Measurements from ENCODE around the gene FHOD3. TPM values are rescaled to one million over a fixed set of nuclear protein-coding genes. Genes with fewer than 3 reads are reported as not detected.

Gene FHOD3
- total and polyA plus RNA-seq, 9 of the 15 experiments (the other 6 are each of a cell fraction or from before 2014, with no cell fraction given), result 0.11 TPM; not detected in 8

GRCh38 chr18:36409779-36410178, 112.3 kb downstream of the FHOD3 start:
- Histone ChIP-seq H3K9me3 (replicated peaks; ENCODE audit: control insufficient read depth, insufficient read depth, low read depth, low read length) (no peaks in the 10 kb centered on the region), H3K27ac (ENCODE audit: extremely low read depth, low read depth, low read length) (no peak overlapping the region), H3K4me2 (ENCODE audit: insufficient read depth, low read length) (no peak overlapping the region), H3K9me1 (ENCODE audit: control insufficient read depth, insufficient read depth, low read length) (no peaks in the 10 kb centered on the region), H3K79me2 (ENCODE audit: control insufficient read depth, insufficient read depth, low read length) (no peaks in the 10 kb centered on the region), H3K4me3 (no peak overlapping the region), H3K27me3 (ENCODE audit: control insufficient read depth in 2 of 2, insufficient read depth in 2 of 2, low read length in 2 of 2) (peaks cover 0 to 14% of the 10 kb centered on the region in 2 experiments; a peak in 1 of 5 replicates), H4K20me1 (replicated peaks; ENCODE audit: control insufficient read depth, insufficient read depth, low read length) (no peaks in the 10 kb centered on the region), H2AFZ (ENCODE audit: low read depth, low read length) (no peak overlapping the region), H3K4me1 (replicated peaks in 1 of 2; ENCODE audit: control insufficient read depth in 2 of 2, insufficient read depth in 2 of 2, low read length in 2 of 2) (no peaks in the 10 kb centered on the region), H3K9ac (ENCODE audit: insufficient read depth in 1 of 2, low read depth in 2 of 2, low read length in 2 of 2) (no peak overlapping the region), H3K36me3 (ENCODE audit: control insufficient read depth, insufficient read depth, low read length) (no peaks in the 10 kb centered on the region)
- FAIRE-seq (no peak), ATAC-seq (no peak), DNase-seq (ENCODE audit: extremely low read depth in 1 of 4, low spot score in 3 of 4) (no peak)
- intact Hi-C loops (cut with micrococcal nuclease), result loop anchor here (5.0 kb wide), 1 partner anchor 312 kb away; no protein-coding TSS in a partner anchor
- BruUV-seq (replicated peaks), result no TSS peak
- ChIA-PET CTCF (ENCODE audit: low intra/inter-chr PET ratio) (interaction anchor here (0.6 kb wide), 1 partner anchor 392 kb away, joined by 3 read pairs; no protein-coding TSS in a partner anchor), POLR2A (no interaction called here)
- in situ Hi-C loops (cut with MboI), result no loop called here
- 7% methylated on average over 5 of the region's 5 CpGs for WGBS (ENCODE audit: insufficient coverage, low coverage, missing lambda C conversion rate)
- no peak for TF ChIP-seq GTF2F1 (IDR thresholded peaks at IDR 0.05; ENCODE audit: low read depth, low read length)
- TF ChIP-seq, protein P1, sequence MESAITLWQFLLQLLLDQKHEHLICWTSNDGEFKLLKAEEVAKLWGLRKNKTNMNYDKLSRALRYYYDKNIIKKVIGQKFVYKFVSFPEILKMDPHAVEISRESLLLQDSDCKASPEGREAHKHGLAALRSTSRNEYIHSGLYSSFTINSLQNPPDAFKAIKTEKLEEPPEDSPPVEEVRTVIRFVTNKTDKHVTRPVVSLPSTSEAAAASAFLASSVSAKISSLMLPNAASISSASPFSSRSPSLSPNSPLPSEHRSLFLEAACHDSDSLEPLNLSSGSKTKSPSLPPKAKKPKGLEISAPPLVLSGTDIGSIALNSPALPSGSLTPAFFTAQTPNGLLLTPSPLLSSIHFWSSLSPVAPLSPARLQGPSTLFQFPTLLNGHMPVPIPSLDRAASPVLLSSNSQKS (CRISPR knock-in tag; IDR thresholded peaks at IDR 0.05), result no peak
- TF ChIP-seq ZNF274 (IDR thresholded peaks at IDR 0.05; ENCODE audit: borderline replicate concordance, low read depth, low read length), result no peak
- TF ChIP-seq FOSL1 (tag; conservative IDR thresholded peaks at IDR 0.05), result no peak
- no peak for TF ChIP-seq ZNF766 (CRISPR knock-in tag; conservative IDR thresholded peaks at IDR 0.05)
- TF ChIP-seq, protein P2, sequence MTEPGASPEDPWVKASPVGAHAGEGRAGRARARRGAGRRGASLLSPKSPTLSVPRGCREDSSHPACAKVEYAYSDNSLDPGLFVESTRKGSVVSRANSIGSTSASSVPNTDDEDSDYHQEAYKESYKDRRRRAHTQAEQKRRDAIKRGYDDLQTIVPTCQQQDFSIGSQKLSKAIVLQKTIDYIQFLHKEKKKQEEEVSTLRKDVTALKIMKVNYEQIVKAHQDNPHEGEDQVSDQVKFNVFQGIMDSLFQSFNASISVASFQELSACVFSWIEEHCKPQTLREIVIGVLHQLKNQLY (CRISPR knock-in tag; conservative IDR thresholded peaks at IDR 0.05), result no peak
- no peak for TF ChIP-seq ZNF24 (IDR thresholded peaks at IDR 0.05)
- TF ChIP-seq CHD4 (IDR thresholded peaks at IDR 0.05; ENCODE audit: insufficient read depth, insufficient replicate concordance, low read depth, low read length, poor library complexity, severe bottlenecking), result no peak
- TF ChIP-seq RB1 (IDR thresholded peaks at IDR 0.05; ENCODE audit: low read depth), result no peak
- no peak for TF ChIP-seq ELF2 (CRISPR knock-in tag; IDR thresholded peaks at IDR 0.05)
- TF ChIP-seq STAT5A (IDR thresholded peaks at IDR 0.05; ENCODE audit: borderline replicate concordance, low read length), result no peak
- TF ChIP-seq, protein P3, sequence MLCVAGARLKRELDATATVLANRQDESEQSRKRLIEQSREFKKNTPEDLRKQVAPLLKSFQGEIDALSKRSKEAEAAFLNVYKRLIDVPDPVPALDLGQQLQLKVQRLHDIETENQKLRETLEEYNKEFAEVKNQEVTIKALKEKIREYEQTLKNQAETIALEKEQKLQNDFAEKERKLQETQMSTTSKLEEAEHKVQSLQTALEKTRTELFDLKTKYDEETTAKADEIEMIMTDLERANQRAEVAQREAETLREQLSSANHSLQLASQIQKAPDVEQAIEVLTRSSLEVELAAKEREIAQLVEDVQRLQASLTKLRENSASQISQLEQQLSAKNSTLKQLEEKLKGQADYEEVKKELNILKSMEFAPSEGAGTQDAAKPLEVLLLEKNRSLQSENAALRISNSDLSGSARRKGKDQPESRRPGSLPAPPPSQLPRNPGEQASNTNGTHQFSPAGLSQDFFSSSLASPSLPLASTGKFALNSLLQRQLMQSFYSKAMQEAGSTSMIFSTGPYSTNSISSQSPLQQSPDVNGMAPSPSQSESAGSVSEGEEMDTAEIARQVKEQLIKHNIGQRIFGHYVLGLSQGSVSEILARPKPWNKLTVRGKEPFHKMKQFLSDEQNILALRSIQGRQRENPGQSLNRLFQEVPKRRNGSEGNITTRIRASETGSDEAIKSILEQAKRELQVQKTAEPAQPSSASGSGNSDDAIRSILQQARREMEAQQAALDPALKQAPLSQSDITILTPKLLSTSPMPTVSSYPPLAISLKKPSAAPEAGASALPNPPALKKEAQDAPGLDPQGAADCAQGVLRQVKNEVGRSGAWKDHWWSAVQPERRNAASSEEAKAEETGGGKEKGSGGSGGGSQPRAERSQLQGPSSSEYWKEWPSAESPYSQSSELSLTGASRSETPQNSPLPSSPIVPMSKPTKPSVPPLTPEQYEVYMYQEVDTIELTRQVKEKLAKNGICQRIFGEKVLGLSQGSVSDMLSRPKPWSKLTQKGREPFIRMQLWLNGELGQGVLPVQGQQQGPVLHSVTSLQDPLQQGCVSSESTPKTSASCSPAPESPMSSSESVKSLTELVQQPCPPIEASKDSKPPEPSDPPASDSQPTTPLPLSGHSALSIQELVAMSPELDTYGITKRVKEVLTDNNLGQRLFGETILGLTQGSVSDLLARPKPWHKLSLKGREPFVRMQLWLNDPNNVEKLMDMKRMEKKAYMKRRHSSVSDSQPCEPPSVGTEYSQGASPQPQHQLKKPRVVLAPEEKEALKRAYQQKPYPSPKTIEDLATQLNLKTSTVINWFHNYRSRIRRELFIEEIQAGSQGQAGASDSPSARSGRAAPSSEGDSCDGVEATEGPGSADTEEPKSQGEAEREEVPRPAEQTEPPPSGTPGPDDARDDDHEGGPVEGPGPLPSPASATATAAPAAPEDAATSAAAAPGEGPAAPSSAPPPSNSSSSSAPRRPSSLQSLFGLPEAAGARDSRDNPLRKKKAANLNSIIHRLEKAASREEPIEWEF (CRISPR knock-in tag; IDR thresholded peaks at IDR 0.05), result no peak
- TF ChIP-seq FOS (IDR thresholded peaks at IDR 0.05; ENCODE audit: extremely low read depth, insufficient read length), result no peak
- TF ChIP-seq NR1H2 (CRISPR knock-in tag; IDR thresholded peaks at IDR 0.05), result no peak

Measured in K562 (cell line).